Adipose tissue (tissue), 3 donors: Measurements from ENCODE around the gene EME1. TPM values are rescaled to one million over a fixed set of nuclear protein-coding genes. Genes with fewer than 3 reads are reported as not detected.
"Not testable (repeated sequence)": the region's sequence is repeated elsewhere in the genome, so short reads cannot be mapped to it uniquely, and the experiment has no call there.

Experiments used
- H3K27ac ChIP-seq: one replicate; pipeline ENCODE4 v1.5.1; 2013; ENCODE audit warnings: low read depth, low read length
- WGBS, 3 donors: extraction: QIAGEN DNeasy Blood & Tissue Kit; methylation state at CpG; one replicate each; pipeline ENCODE4 v1.1.7; 2013; 5-methylcytosine and 5-hydroxymethylcytosine counted together
- polyA plus RNA-seq, 3 donors: library from polyadenylated mRNA; stranded (reverse); fragments of 200-250 nt; gene quantifications; one replicate each; pipeline ENCODE4 v1.2.3, GENCODE V29; 2013
- donor health status: healthy with polysubstance abuse.
- donor health status: Bipolar disorder and iron deficiency.
- donor health status: healthy.

Gene EME1
- under 1 TPM; 0.16 to 0.25 (median 0.22) TPM for polyA plus RNA-seq

- WGBS, 3 donors = 1 to 2% (median 1%) methylated on average over 42 of the region's 42 CpGs
- H3K27ac ChIP-seq = no peak within 1 kb of the TSS
These were observed at the start of gene EME1, which contains the start of gene MRPL27 for GRCh38 chr17:50372758-50373556. Gene EME1 (plus strand): TSS chr17:50373229. CDS start chr17:50375209, 1,980 bp downstream. Gene MRPL27 (minus strand): TSS chr17:50373184. CDS start chr17:50373170, 14 bp downstream.

- WGBS, 3 donors = 54 to 66% (median 59%) methylated on average over 4 of the region's 4 CpGs
- no peak overlapping the region for H3K27ac ChIP-seq
These were observed 47.1 kb upstream of the EME1 start for GRCh38 chr17:50325906-50326305.

- 55 to 78% (median 76%) methylated on average over 9 of the region's 9 CpGs for WGBS, 3 donors
These were observed 46.1 kb upstream of the EME1 start for GRCh38 chr17:50326831-50327364.

GRCh38 chr17:50328363-50329325 is 44.4 kb upstream of the EME1 start:
- 70 to 80% (median 77%) methylated on average over 21 of the region's 21 CpGs for WGBS, 3 donors
- no peak overlapping the region for H3K27ac ChIP-seq

More at GRCh38 chr17:50326831-50327364, 46.1 kb upstream of the EME1 start:
- H3K27ac ChIP-seq = no peak overlapping the region

- no peak overlapping the region for H3K27ac ChIP-seq
- WGBS, 3 donors = 74 to 90% (median 77%) methylated on average over 3 of the region's 3 CpGs
These were observed 43.3 kb upstream of the EME1 start for GRCh38 chr17:50329716-50330115.

GRCh38 chr17:50330151-50330775 is 42.8 kb upstream of the EME1 start:
- H3K27ac ChIP-seq = no peak overlapping the region
- 83 to 86% (median 86%) methylated on average over 11 of the region's 11 CpGs for WGBS, 3 donors

- WGBS, 3 donors = 76 to 86% (median 77%) methylated on average over 4 of the region's 4 CpGs
- H3K27ac ChIP-seq = no peak overlapping the region
These were observed 41.8 kb upstream of the EME1 start for GRCh38 chr17:50331085-50331791.

- 48 to 54% (median 52%) methylated on average over 6 of the region's 6 CpGs for WGBS, 3 donors
- H3K27ac ChIP-seq = no peak overlapping the region
These were observed 40.8 kb upstream of the EME1 start for GRCh38 chr17:50332196-50332595.

GRCh38 chr17:50333291-50334057 is 39.6 kb upstream of the EME1 start:
- WGBS, 3 donors = 40 to 70% (median 40%) methylated on average over 14 of the region's 14 CpGs
- not testable (repeated sequence) for H3K27ac ChIP-seq

- no peak overlapping the region for H3K27ac ChIP-seq
- WGBS, 3 donors = 75 to 94% (median 93%) methylated on average over 2 of the region's 2 CpGs
These were observed 35.1 kb upstream of the EME1 start for GRCh38 chr17:50337956-50338355.

GRCh38 chr17:50338645-50339044 is 34.4 kb upstream of the EME1 start:
- no peak overlapping the region for H3K27ac ChIP-seq

GRCh38 chr17:50339381-50339780 is 33.6 kb upstream of the EME1 start:
- H3K27ac ChIP-seq = no peak overlapping the region

- H3K27ac ChIP-seq = no peak overlapping the region
- 52 to 71% (median 62%) methylated on average over 13 of the region's 13 CpGs for WGBS, 3 donors
These were observed 28.2 kb upstream of the EME1 start for GRCh38 chr17:50344731-50345365.

GRCh38 chr17:50345432-50346312 is 27.4 kb upstream of the EME1 start, which contains the start of gene XYLT2:
Gene XYLT2 (plus strand): TSS chr17:50346126. CDS start chr17:50346141, 15 bp downstream.
- 2 to 3% (median 3%) methylated on average over 74 to 87 of the region's 87 CpGs for WGBS, 3 donors
- H3K27ac ChIP-seq = no peak within 1 kb of the TSS

- WGBS, 3 donors = 1% methylated on average over 38 to 57 of the region's 57 CpGs
- no peak overlapping the region for H3K27ac ChIP-seq
These were observed 26.5 kb upstream of the EME1 start for GRCh38 chr17:50346313-50347116.
